ENCODE data around the gene WWOX. TPM values are rescaled to one million over a fixed set of nuclear protein-coding genes. Genes with fewer than 3 reads are reported as not detected.

The WWOX gene
- total and polyA plus RNA-seq, 2 donors (not counting 1 experiment from before 2014, with no cell fraction given) = 10.5 to 42.3 TPM

- Histone ChIP-seq H3K36me3 (replicated peaks in 1 of 2; ENCODE audit: control extremely low read depth in 1 of 2, control insufficient read depth in 1 of 2, extremely low read depth in 1 of 2, insufficient read depth in 2 of 2, low read length in 1 of 2) (no peaks in the 10 kb centered on the region), H3K9me3 (ENCODE audit: control extremely low read depth in 1 of 3, control insufficient read depth in 2 of 3, insufficient read depth in 1 of 3, low read length in 2 of 3) (peaks cover 0 to 7% (median 0%) of the 10 kb centered on the region in 3 donors), H3K27me3 (replicated peaks in 1 of 4; ENCODE audit: control extremely low read depth in 1 of 4, control insufficient read depth in 3 of 4, insufficient read depth in 4 of 4, low read length in 3 of 4) (no peaks in the 10 kb centered on the region), H3K4me3 (ENCODE audit: control extremely low read depth in 1 of 5, extremely low read depth in 1 of 5, insufficient read depth in 1 of 5, low read depth in 2 of 5, low read length in 4 of 5) (no peak overlapping the region), H3K4me2 (replicated peaks; ENCODE audit: low read depth, low read length, poor library complexity, severe bottlenecking) (peak overlapping the region; percentile 36), H3K27ac (ENCODE audit: low read length in 2 of 2) (no peak overlapping the region), H2AFZ (ENCODE audit: insufficient read depth, low read depth, low read length, poor library complexity, severe bottlenecking) (no peak overlapping the region), H4K20me1 (ENCODE audit: control insufficient read depth, insufficient read depth, low read length, poor library complexity, severe bottlenecking) (no peaks in the 10 kb centered on the region), H3K79me2 (ENCODE audit: control insufficient read depth, insufficient read depth, low read length) (no peaks in the 10 kb centered on the region), H3K9ac (ENCODE audit: low read length) (no peak overlapping the region), H3K4me1 (ENCODE audit: control insufficient read depth in 2 of 2, insufficient read depth in 2 of 2, low read length in 2 of 2) (peaks cover 17 to 21% of the 10 kb centered on the region in 2 donors)
- no peak for DNase-seq
- 94% methylated on average over 2 of the region's 5 CpGs for WGBS (ENCODE audit: insufficient coverage)
- Mint-ChIP-seq H3K27ac (peak overlapping the region; percentile 80), H3K4me1 (peaks cover 22% of the 10 kb centered on the region), H3K9me3 (ENCODE audit: insufficient read depth) (no peaks in the 10 kb centered on the region), H3K4me3 (peak overlapping the region; percentile 64), H3K27me3 (no peaks in the 10 kb centered on the region)
- ATAC-seq (ENCODE audit: low read depth) = no peak
- ChIA-PET POLR2A (interaction anchor here (0.6 to 1.3 kb wide), 4 partner anchors 29 to 1686 kb away, joined by 3 to 6 read pairs (median 4); no protein-coding TSS in a partner anchor), CTCF (interaction anchor here (1.5 to 2.1 kb wide), 2 partner anchors 65 to 284 kb away, joined by 4 to 6 read pairs; no protein-coding TSS in a partner anchor)
- intact Hi-C loops (cut with micrococcal nuclease) = no loop called here
- TF ChIP-seq CTCF (IDR thresholded peaks at IDR 0.05) = no peak
- TF ChIP-seq EZH2 (IDR thresholded peaks at IDR 0.05; ENCODE audit: borderline replicate concordance, insufficient read depth, low read depth, low read length, poor library complexity, severe bottlenecking) = no peak
Observed at GRCh38 chr16:78990309-78990701, 890.9 kb downstream of the WWOX start.

- CTCF ChIA-PET = no interaction called here
- no peaks in the 10 kb centered on the region for H3K27me3 Mint-ChIP-seq
- POLR2A ChIA-PET = no interaction called here
Observed at GRCh38 chr16:78992001-78992400, 892.5 kb downstream of the WWOX start.

More at GRCh38 chr16:78992001-78992400, 892.5 kb downstream of the WWOX start:
- intact Hi-C loops (cut with micrococcal nuclease) = no loop called here
- no peaks in the 10 kb centered on the region for H3K9me3 Mint-ChIP-seq (ENCODE audit: insufficient read depth)
- WGBS (ENCODE audit: insufficient coverage) = 75% methylated on average over 4 of the region's 6 CpGs
- DNase-seq = no peak
- no peaks in the 10 kb centered on the region for H4K20me1 ChIP-seq (ENCODE audit: control insufficient read depth, insufficient read depth, low read length, poor library complexity, severe bottlenecking)
- H3K4me1 Mint-ChIP-seq = peaks cover 22% of the 10 kb centered on the region
- H3K9ac ChIP-seq (ENCODE audit: low read length) = no peak overlapping the region
- no peak overlapping the region for H3K4me3 Mint-ChIP-seq
- ATAC-seq (ENCODE audit: low read depth) = no peak
- no peaks in the 10 kb centered on the region for H3K79me2 ChIP-seq (ENCODE audit: control insufficient read depth, insufficient read depth, low read length)
- H3K27ac ChIP-seq (ENCODE audit: low read length in 2 of 2) = no peak overlapping the region
- H3K27ac Mint-ChIP-seq = no peak overlapping the region
- H3K9me3 ChIP-seq (ENCODE audit: control extremely low read depth in 1 of 3, control insufficient read depth in 2 of 3, insufficient read depth in 1 of 3, low read length in 2 of 3) = peaks cover 0 to 7% (median 0%) of the 10 kb centered on the region in 3 donors
- no peak overlapping the region for H3K4me3 ChIP-seq (ENCODE audit: control extremely low read depth in 1 of 5, extremely low read depth in 1 of 5, insufficient read depth in 1 of 5, low read depth in 2 of 5, low read length in 4 of 5)
- H3K4me1 ChIP-seq (ENCODE audit: control insufficient read depth in 2 of 2, insufficient read depth in 2 of 2, low read length in 2 of 2) = peaks cover 17 to 21% of the 10 kb centered on the region in 2 donors
- no peak overlapping the region for H2AFZ ChIP-seq (ENCODE audit: insufficient read depth, low read depth, low read length, poor library complexity, severe bottlenecking)
- no peaks in the 10 kb centered on the region for H3K36me3 ChIP-seq (replicated peaks in 1 of 2; ENCODE audit: control extremely low read depth in 1 of 2, control insufficient read depth in 1 of 2, extremely low read depth in 1 of 2, insufficient read depth in 2 of 2, low read length in 1 of 2)
- H3K4me2 ChIP-seq (replicated peaks; ENCODE audit: low read depth, low read length, poor library complexity, severe bottlenecking) = no peak overlapping the region
- no peak for TF ChIP-seq CTCF (IDR thresholded peaks at IDR 0.05)
- TF ChIP-seq EZH2 (IDR thresholded peaks at IDR 0.05; ENCODE audit: borderline replicate concordance, insufficient read depth, low read depth, low read length, poor library complexity, severe bottlenecking) = no peak
- no peaks in the 10 kb centered on the region for H3K27me3 ChIP-seq (replicated peaks in 1 of 4; ENCODE audit: control extremely low read depth in 1 of 4, control insufficient read depth in 3 of 4, insufficient read depth in 4 of 4, low read length in 3 of 4)
